ENCODE results near the gene CCT3.

Gene CCT3

DNA sequence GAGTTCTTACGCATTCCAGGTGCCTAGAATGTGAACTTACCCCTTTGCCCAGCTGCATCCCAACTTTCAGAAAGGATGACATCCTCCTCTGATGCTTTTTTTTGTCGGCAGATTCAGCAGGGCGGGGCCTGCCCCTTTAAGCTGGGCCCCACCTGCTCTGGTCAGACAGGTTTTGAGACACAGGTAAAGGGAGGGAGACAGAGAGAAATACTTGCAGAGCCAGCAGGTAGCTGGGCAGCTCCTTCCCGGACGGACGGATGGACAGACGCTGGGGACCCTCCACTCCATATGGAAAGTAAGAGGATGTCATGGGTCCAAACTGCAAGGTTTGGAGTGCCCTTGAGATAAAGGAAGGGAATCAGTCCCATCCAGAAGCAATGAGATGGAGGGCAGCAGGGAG, 54.0 kb downstream of the CCT3 start, which contains the start of gene TMEM79:
Gene TMEM79, plus strand, starts transcription at position 214 of the 400 bp plus-strand sequence. CDS start 902 bp downstream, outside the sequence.
- DNase-seq (no peak), ATAC-seq (no peak)
- no peaks in the 10 kb centered on the region for H3K27me3 Mint-ChIP-seq
- H3K9me3 Mint-ChIP-seq = no peaks in the 10 kb centered on the region
- peaks cover 21% of the 10 kb centered on the region for H3K36me3 Mint-ChIP-seq (ENCODE audit: low read depth)
- H3K4me1 Mint-ChIP-seq = peaks cover 37% of the 10 kb centered on the region
- peak within 1 kb of the TSS; percentile 90 for H3K27ac Mint-ChIP-seq
- H3K4me3 Mint-ChIP-seq = peak within 1 kb of the TSS; percentile 95

DNA sequence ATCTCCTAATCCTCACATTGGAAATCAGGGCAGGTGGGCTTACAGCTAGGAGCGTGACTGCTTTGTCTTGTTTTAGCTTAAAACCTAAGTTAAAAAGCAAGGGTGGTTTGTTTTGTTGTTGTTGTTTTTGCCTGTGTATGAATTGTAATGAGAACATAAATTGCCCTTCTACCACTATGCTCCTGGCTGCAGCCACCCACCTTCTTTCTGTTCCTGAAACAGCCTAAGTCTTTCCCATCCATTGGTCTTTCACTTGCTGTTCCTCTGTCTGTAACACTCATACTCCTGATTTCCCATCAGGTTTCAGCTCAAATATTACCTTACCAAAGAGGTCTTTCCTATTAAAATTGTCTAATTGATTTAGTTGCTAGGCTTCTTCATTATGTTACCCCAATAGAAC, 54.6 kb downstream of the CCT3 start:
- Mint-ChIP-seq H3K9me3 (no peaks in the 10 kb centered on the region), H3K36me3 (ENCODE audit: low read depth) (peaks cover 22% of the 10 kb centered on the region), H3K4me3 (peak overlapping the region; percentile 95), H3K27ac (peak overlapping the region; percentile 90), H3K27me3 (no peaks in the 10 kb centered on the region), H3K4me1 (peaks cover 37% of the 10 kb centered on the region)
- DNase-seq (no peak), ATAC-seq (no peak)

DNA sequence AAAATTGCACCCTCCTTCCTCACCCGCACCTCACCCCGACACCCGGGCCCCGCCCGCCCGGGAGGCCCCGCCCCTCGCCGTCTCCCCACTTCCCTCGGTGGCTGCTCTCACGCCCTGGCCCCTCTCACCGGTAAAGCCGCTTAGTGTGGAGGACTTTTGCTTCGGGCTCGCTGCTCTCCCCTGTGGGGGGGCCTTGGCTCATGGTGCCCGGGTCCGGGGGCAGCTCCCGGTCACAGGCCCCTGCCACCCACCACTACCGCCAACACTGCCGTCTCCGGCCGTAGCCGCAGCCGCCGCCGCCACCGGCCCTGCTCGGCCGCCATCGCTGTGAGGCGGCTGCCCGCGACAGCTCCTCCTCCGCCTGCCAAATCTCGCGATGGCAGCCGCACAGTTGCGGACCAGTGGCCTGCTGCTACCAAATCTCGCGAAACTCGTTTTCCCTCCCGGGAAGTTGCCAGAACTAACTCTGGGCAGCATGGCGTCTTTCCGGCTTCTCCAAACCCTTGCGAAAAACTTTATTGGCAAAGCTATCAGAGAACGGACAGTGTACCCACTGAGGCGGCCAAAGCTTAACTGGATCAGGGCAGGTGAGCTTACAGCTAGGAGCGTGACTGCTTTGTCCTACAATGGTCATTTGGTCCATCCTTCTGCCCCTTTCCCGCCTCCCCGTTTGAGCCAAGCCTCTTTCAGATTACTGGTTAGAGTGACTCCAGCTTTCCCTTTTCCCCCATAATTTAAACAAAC, 55.4 kb downstream of the CCT3 start, which contains the start of gene SMG5:
Gene SMG5, minus strand, starts transcription at position 347 of the 744 bp plus-strand sequence. Its CDS starts 145 bp downstream, at position 202.
- H3K9me3 Mint-ChIP-seq = no peaks in the 10 kb centered on the region
- peak within 1 kb of the TSS; percentile 90 for H3K27ac Mint-ChIP-seq
- peaks cover 29% of the 10 kb centered on the region for H3K36me3 Mint-ChIP-seq (ENCODE audit: low read depth)
- ATAC-seq = peak; percentile 86
- peaks cover 37% of the 10 kb centered on the region for H3K4me1 Mint-ChIP-seq
- peak within 1 kb of the TSS; percentile 95 for H3K4me3 Mint-ChIP-seq
- peak; percentile 96 for DNase-seq
- H3K27me3 Mint-ChIP-seq = no peaks in the 10 kb centered on the region

DNA sequence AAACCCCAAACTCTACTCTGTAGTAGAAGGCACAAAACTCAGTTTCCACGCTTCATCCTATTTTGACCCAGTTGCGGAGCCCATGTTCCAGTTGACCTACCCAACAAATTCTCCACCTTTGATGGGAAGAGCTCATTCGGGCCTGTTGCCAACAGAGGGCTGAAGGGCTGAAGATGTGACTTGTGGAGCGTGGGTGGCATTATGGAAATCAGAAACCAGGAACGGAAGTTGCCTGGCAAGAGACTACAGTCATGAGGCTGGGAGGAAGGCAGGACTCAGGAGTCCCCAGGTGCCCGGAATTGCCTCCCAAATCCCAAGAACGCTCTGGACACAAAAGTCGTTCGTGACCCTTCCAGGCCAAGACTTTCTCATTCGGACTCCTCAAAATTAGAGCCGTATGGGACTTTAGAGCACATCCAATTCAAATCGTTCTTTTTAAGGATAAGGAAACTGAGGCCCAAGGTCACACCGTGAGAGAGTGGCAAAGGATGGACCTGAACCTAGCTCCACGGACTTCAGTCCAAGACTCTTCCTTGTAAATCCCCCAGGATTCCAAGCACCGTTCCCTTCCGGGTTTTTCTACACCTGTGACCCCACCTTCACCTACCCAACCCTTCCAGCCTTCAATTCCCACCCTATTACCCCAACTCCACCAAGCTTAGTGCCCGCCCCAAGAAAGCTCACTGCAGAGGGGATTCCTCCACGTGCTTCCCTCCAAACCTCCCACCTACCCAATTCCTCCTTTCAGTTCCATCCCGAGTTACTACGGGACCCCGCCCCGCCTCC, 56.2 kb downstream of the CCT3 start:
- Mint-ChIP-seq H3K36me3 (ENCODE audit: low read depth) (peaks cover 35% of the 10 kb centered on the region), H3K4me3 (peak overlapping the region; percentile 95), H3K9me3 (no peaks in the 10 kb centered on the region), H3K27me3 (no peaks in the 10 kb centered on the region), H3K4me1 (peaks cover 37% of the 10 kb centered on the region), H3K27ac (peak overlapping the region; percentile 90)
- ATAC-seq (peak; percentile 18), DNase-seq (peak; percentile 50)

DNA sequence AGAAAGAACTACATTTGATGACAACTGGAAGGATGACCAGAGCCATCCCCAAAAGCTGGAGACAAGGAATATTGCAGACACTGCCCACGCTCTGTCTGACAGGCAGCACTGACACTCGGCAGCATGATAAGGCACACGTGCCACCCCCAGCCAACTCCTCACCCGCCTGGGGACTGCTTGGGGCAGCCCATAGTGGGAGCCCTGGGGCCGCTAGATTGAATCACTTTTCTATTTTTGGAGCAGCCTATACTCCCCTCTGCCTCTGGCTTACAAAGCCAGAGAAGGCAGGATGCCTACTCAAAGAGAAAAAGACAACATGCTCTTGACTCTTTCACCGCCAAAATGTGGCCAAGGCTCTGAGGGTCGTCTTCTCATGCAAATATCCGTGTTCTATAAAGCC, 56.8 kb downstream of the CCT3 start:
- DNase-seq = peak; percentile 64
- peaks cover 39% of the 10 kb centered on the region for H3K36me3 Mint-ChIP-seq (ENCODE audit: low read depth)
- H3K4me1 Mint-ChIP-seq = peaks cover 37% of the 10 kb centered on the region
- H3K4me3 Mint-ChIP-seq = peak overlapping the region; percentile 95
- peak; percentile 83 for ATAC-seq
- peak overlapping the region; percentile 90 for H3K27ac Mint-ChIP-seq
- no peaks in the 10 kb centered on the region for H3K27me3 Mint-ChIP-seq
- no peaks in the 10 kb centered on the region for H3K9me3 Mint-ChIP-seq

DNA sequence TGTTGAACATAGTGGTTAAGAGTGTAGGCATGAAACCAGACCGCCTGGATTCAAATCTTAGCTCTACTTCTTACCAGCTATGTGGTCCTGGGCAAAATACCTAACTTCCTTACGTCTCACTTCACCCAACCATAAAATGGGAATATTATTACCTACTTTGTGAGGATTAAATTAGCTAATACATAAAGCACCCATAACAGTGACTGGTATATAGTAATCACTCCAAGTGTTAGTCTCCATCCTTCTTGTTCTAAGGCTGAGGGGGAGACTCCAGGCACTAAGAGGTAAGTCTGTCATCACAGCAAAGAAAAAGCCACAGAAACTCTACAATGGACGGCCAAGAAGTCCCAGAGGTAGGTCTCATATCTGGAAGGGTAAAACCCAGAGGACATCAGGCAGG, 58.3 kb downstream of the CCT3 start:
- H3K4me3 Mint-ChIP-seq = peak overlapping the region; percentile 95

DNA sequence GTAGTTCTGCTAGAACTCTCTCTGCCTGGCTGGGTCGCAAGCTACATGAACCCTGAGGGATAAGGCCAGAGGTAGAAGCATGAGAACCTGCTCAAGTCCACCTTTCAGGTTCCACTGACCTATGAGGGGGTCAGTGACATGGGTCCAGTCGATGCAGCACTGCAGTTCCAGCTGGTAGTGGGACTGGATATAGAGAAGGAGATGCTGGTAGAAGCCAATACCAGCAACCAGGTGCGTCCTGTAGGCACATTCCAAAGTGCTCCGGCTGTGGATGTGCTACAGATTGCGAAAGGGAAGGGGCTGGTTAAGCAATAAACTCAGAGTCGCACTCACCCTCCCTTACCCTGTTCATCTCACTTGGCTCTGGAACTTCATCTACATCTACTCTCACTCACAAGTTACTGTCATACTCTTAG, 61.1 kb downstream of the CCT3 start:
- DNase-seq = no peak
- no peaks in the 10 kb centered on the region for H3K9me3 Mint-ChIP-seq
- peaks cover 23% of the 10 kb centered on the region for H3K4me1 Mint-ChIP-seq
- no peak overlapping the region for H3K27ac Mint-ChIP-seq
- H3K27me3 Mint-ChIP-seq = no peaks in the 10 kb centered on the region
- no peak overlapping the region for H3K4me3 Mint-ChIP-seq
- peaks cover 77% of the 10 kb centered on the region for H3K36me3 Mint-ChIP-seq (ENCODE audit: low read depth)
- no peak for ATAC-seq

More for the DNA sequence above, 58.3 kb downstream of the CCT3 start:
- no peak for ATAC-seq
- no peaks in the 10 kb centered on the region for H3K27me3 Mint-ChIP-seq
- no peak for DNase-seq
- H3K9me3 Mint-ChIP-seq = no peaks in the 10 kb centered on the region
- H3K27ac Mint-ChIP-seq = peak overlapping the region; percentile 42
- peaks cover 51% of the 10 kb centered on the region for H3K36me3 Mint-ChIP-seq (ENCODE audit: low read depth)
- H3K4me1 Mint-ChIP-seq = peaks cover 35% of the 10 kb centered on the region

DNA sequence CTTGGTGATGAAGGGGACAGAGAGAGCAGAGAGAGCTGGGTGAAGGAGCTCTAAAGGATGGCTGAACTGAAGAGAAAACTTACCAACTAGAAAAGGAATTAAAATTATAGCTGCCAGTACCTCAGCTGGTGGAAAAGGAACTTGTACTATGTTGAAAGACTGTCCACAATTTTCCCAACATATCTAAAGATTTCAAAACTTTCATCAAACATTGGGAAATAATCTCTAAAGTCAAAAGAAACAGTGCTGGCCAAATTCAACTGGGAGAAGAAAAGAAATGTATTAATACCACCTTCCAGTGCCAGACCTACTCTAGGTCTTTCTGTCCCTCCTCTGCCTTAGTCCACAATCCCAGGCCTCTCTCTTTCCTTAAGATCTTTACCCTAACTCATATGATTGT, 61.6 kb downstream of the CCT3 start:
- H3K27ac Mint-ChIP-seq = no peak overlapping the region
- no peaks in the 10 kb centered on the region for H3K9me3 Mint-ChIP-seq
- DNase-seq = no peak
- no peak for ATAC-seq
- H3K4me3 Mint-ChIP-seq = no peak overlapping the region
- no peaks in the 10 kb centered on the region for H3K27me3 Mint-ChIP-seq
- peaks cover 81% of the 10 kb centered on the region for H3K36me3 Mint-ChIP-seq (ENCODE audit: low read depth)
- peaks cover 21% of the 10 kb centered on the region for H3K4me1 Mint-ChIP-seq

DNA sequence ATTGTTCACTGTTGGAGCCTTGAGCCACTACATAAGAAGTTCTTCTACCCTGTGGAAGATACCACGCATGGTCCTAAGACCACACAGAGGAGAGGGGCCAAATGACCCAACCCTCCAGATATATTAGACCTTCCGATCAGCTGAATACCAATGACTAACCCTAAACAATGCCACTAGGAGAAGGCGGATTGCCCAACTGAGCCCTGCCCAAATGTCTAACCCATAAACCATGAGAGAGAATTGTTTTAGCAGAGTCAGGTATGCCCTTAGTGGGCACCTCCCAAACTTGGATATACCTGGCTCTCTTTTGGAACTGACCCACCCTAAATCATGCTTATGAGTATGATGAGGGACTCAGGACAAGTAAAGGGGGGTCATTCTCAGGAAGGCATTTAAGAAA, 67.8 kb downstream of the CCT3 start:
- ATAC-seq = no peak
- Mint-ChIP-seq H3K36me3 (ENCODE audit: low read depth) (peaks cover 69% of the 10 kb centered on the region), H3K27me3 (no peaks in the 10 kb centered on the region), H3K27ac (no peak overlapping the region), H3K9me3 (no peaks in the 10 kb centered on the region), H3K4me1 (no peaks in the 10 kb centered on the region), H3K4me3 (no peak overlapping the region)
- no peak for DNase-seq

DNA sequence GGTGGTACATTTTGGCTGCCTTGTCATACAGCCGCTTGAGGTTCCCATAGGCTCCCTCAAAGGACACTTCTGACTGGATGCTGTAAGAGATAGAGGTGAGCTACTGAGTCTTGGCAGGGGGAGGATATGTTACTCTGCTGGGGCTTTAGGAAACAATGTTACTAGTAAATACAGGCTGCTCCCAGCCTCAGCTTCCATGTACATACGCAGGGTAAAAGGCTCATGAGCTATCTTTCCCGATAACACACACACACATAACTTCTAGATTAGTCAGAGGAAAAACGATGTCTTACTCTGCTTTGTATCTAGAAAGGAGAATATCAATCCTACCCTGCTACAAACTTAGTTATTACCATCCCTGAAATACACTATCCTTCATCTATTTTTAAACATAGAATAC, 69.8 kb downstream of the CCT3 start:
- DNase-seq (no peak), ATAC-seq (no peak)
- H3K36me3 Mint-ChIP-seq (ENCODE audit: low read depth) = peaks cover 62% of the 10 kb centered on the region
- no peaks in the 10 kb centered on the region for H3K9me3 Mint-ChIP-seq
- H3K27me3 Mint-ChIP-seq = no peaks in the 10 kb centered on the region
- H3K27ac Mint-ChIP-seq = no peak overlapping the region
- H3K4me1 Mint-ChIP-seq = no peaks in the 10 kb centered on the region
- no peak overlapping the region for H3K4me3 Mint-ChIP-seq

DNA sequence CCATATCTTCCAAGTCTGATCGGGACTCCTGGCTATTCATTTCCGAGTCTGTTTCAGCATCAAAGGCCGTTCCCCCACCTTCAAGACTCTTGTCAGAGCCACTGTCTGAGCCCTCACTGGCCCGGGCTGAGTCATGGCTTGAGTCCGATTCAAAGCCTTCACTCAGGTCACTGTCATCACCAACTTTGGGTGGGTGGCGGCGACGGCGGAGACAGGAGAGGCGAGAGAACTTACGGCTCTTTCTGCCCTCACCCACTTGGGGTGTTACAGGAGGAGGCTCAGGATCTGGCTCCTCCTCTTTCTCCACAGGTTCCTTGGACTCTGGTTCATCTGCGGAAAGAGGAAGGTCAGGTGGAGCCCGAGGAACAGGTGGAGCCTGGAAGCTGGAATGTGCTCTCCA, 72.0 kb downstream of the CCT3 start:
- Mint-ChIP-seq H3K4me3 (no peak overlapping the region), H3K4me1 (peaks cover 6% of the 10 kb centered on the region), H3K27ac (no peak overlapping the region), H3K27me3 (no peaks in the 10 kb centered on the region), H3K36me3 (ENCODE audit: low read depth) (peaks cover 53% of the 10 kb centered on the region), H3K9me3 (no peaks in the 10 kb centered on the region)
- no peak for ATAC-seq
- no peak for DNase-seq

DNA sequence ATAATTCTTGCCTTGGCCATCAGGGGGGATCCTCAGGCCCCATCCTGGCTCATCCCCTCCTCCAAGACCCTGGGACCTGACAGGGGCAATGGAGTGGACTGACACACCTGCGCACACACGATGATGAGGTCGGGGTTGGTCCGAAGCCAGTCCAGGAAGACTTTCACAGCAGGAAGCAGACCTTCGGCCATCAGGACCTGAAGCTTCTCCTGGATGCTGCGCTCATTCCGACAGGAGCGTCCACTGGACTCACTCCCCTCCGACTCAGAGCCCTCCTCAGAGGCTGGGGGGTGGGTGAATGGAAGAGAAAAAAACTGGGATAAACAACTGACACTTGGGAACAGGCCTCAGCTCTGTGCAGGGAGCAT, 74.8 kb downstream of the CCT3 start:
- Mint-ChIP-seq H3K27me3 (no peaks in the 10 kb centered on the region), H3K4me1 (peaks cover 7% of the 10 kb centered on the region), H3K27ac (no peak overlapping the region), H3K9me3 (no peaks in the 10 kb centered on the region), H3K4me3 (no peak overlapping the region), H3K36me3 (ENCODE audit: low read depth) (peaks cover 65% of the 10 kb centered on the region)
- no peak for ATAC-seq
- no peak for DNase-seq

DNA sequence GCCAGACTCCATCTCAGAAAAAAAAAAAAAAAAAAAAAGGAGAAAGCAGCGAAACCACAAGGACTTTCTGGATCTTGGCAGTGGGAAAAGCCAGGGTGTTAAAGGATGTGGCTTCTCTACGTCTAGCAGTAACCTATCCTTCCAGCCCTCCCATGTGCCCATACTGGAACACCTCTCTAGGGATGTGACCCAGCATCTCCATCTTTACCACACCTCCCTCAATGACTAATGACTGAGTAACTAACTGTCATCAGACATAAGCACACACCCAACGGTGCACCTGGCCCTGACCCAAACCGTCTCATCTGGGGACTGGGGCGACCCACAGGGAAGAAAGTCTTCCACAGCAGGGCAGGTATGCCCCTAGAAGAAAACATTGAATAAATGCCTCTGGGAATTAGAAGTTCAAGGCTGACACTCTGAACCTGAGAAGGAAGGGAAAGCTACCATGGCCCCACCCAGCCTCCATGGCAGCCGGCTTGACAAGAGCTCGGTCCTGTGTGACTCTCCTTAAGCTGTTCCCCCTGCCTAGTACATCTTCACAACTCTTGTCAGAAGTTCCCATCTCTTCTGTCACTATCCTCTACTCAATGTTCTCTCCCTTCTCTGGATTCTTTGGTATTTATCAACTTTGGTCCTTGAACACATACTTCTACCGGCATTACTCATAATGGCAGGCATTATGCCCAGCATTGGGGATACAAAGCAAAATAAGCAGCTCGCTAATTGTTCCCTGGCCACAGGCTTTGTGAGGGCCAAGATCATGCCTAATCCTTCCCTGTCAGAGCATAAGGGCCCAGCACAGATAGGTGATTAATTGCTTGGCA, 75.4 kb downstream of the CCT3 start:
- DNase-seq (no peak), ATAC-seq (peak; percentile 89)
- no peaks in the 10 kb centered on the region for H3K27me3 Mint-ChIP-seq
- no peak overlapping the region for H3K4me3 Mint-ChIP-seq
- H3K27ac Mint-ChIP-seq = no peak overlapping the region
- H3K9me3 Mint-ChIP-seq = no peaks in the 10 kb centered on the region
- peaks cover 7% of the 10 kb centered on the region for H3K4me1 Mint-ChIP-seq
- peaks cover 71% of the 10 kb centered on the region for H3K36me3 Mint-ChIP-seq (ENCODE audit: low read depth)

DNA sequence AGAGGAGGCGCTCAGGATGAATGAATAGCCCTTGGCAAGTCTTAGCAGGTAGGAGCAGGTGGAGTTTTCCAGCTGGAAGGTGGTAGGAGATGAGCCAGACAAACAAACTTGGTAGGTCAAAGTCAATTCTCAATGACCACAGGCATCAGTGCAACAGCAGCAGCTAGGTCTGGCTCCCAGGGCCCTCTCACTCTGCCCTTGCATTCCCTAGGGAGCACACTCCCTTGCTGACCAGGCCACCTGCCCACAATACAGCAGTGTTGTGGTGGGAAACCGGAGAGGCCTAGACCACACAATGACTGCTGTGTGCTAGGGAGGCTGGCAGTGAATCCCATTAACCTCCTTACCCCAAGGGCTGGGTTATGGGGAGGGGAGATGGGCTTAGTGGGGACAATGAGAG, 77.2 kb downstream of the CCT3 start:
- no peak for ATAC-seq
- H3K27ac Mint-ChIP-seq = peak overlapping the region; percentile 46

More for the DNA sequence above, 77.2 kb downstream of the CCT3 start:
- Mint-ChIP-seq H3K27me3 (no peaks in the 10 kb centered on the region), H3K9me3 (no peaks in the 10 kb centered on the region), H3K4me1 (peaks cover 7% of the 10 kb centered on the region), H3K36me3 (ENCODE audit: low read depth) (peaks cover 61% of the 10 kb centered on the region), H3K4me3 (no peak overlapping the region)
- no peak for DNase-seq

Data from activated naive CD8-positive, alpha-beta T cell treated with anti-CD3 and anti-CD28 coated beads, Interleukin-2, amount 50 U/mL, for 24 hours (primary cell).